Measurements from ENCODE around the gene MACROD2. TPM values are rescaled to one million over a fixed set of nuclear protein-coding genes. Genes with fewer than 3 reads are reported as not detected.
A peak's percentile ranks its signal among the peaks of the same experiment; 100 is the strongest.

MACROD2 gene
- total RNA-seq, 2 donors from 2014 or later: 8.3 to 21.8 TPM

DNA sequence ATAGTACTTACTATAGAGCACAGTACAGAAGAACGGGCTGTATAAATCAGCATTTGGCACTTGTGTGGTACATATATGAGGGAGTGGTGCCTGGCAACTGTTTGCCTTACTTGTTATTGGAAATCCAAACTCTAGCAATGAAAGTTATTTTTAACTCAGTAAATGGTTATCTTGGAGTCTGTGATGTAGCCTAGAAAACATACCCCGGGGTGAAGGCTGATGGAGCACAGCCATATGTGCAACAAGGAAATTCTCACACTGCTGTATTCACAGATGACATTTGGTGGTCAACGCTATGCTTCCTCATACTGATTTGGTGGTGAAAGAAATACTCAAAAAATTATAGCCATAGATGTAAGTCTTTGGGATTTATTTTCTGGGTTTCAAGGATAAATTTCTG is 1149.6 kb downstream of the MACROD2 start:
- intact Hi-C loops (cut with DNase I): no loop called here
- Histone ChIP-seq H3K9me3 (no peaks in the 10 kb centered on the region), H3K36me3 (replicated peaks in 1 of 2; ENCODE audit: insufficient read depth in 1 of 2, low read depth in 2 of 2) (no peaks in the 10 kb centered on the region), H3K27ac (peak overlapping the region in 1 of 4 donors; percentile 20), H3K27me3 (no peaks in the 10 kb centered on the region), H3K4me1 (peaks cover 10% of the 10 kb centered on the region), H3K4me3 (no peak overlapping the region)
- ATAC-seq (peak; percentile 53), DNase-seq (peak in 3 of 4 donors; percentile 17 to 54 (median 52))
- TF ChIP-seq CTCF (IDR thresholded peaks at IDR 0.05): no peak
- no peak for TF ChIP-seq POLR2A (IDR thresholded peaks at IDR 0.05)
- 37% methylated on average over 3 of the region's 3 CpGs for WGBS, 2 donors

GRCh38 chr20:15146948-15147347 is 1151.6 kb downstream of the MACROD2 start:
- H3K36me3 ChIP-seq (replicated peaks in 1 of 2; ENCODE audit: insufficient read depth in 1 of 2, low read depth in 2 of 2): no peaks in the 10 kb centered on the region
- no peak overlapping the region for H3K4me3 ChIP-seq
- no peaks in the 10 kb centered on the region for H3K4me1 ChIP-seq
- 72 to 74% methylated on average over 2 of the region's 2 CpGs for WGBS, 2 donors
- ATAC-seq: no peak
- TF ChIP-seq CTCF (IDR thresholded peaks at IDR 0.05): no peak
- TF ChIP-seq POLR2A (IDR thresholded peaks at IDR 0.05): no peak
- no peaks in the 10 kb centered on the region for H3K27me3 ChIP-seq
- H3K9me3 ChIP-seq: no peaks in the 10 kb centered on the region
- intact Hi-C loops (cut with DNase I): no loop called here
- no peak for DNase-seq
- H3K27ac ChIP-seq: no peak overlapping the region

- intact Hi-C loops (cut with DNase I): no loop called here
- Histone ChIP-seq H3K36me3 (replicated peaks in 1 of 2; ENCODE audit: insufficient read depth in 1 of 2, low read depth in 2 of 2) (no peaks in the 10 kb centered on the region), H3K9me3 (no peaks in the 10 kb centered on the region), H3K27ac (no peak overlapping the region), H3K27me3 (no peaks in the 10 kb centered on the region), H3K4me1 (peaks cover 9% of the 10 kb centered on the region), H3K4me3 (no peak overlapping the region)
- DNase-seq (no peak), ATAC-seq (no peak)
- no peak for TF ChIP-seq CTCF (IDR thresholded peaks at IDR 0.05)
- TF ChIP-seq POLR2A (IDR thresholded peaks at IDR 0.05): no peak
- WGBS, 2 donors: 90 to 94% methylated on average over 2 of the region's 2 CpGs
Measured at GRCh38 chr20:15154070-15154469, 1158.8 kb downstream of the MACROD2 start.

DNA sequence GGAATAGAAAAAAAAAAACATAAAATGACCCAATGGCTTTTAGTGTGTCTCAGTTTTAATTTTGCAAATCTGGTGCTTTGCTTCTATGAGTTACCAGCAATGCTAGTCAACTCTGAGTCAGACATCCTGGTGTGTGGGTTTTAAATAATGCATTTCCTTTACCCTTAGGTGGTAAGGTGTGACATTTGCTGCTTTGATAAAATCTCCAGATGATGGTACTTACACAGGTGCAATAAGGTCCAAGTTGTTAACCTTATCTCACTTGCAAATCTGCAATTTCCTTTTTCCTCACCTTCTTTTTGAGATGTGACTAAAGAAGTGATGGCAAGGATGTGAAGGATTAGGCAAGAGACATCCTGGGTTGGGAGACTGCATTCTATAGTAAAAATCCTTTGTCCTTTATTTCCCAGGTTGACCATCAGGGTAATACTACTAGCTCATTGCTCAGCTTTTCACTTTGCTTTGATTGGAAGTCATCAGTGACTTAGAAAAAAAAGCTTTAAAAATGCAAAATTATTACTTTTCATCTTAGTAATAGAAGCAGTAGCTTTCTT is 1160.6 kb downstream of the MACROD2 start:
- TF ChIP-seq POLR2A (IDR thresholded peaks at IDR 0.05) (no peak), CTCF (IDR thresholded peaks at IDR 0.05) (no peak)
- Histone ChIP-seq H3K9me3 (no peaks in the 10 kb centered on the region), H3K27me3 (no peaks in the 10 kb centered on the region), H3K36me3 (replicated peaks in 1 of 2; ENCODE audit: insufficient read depth in 1 of 2, low read depth in 2 of 2) (no peaks in the 10 kb centered on the region), H3K4me3 (no peak overlapping the region), H3K4me1 (peaks cover 9% of the 10 kb centered on the region), H3K27ac (no peak overlapping the region)
- intact Hi-C loops (cut with DNase I): no loop called here
- DNase-seq (no peak), ATAC-seq (no peak)

DNA sequence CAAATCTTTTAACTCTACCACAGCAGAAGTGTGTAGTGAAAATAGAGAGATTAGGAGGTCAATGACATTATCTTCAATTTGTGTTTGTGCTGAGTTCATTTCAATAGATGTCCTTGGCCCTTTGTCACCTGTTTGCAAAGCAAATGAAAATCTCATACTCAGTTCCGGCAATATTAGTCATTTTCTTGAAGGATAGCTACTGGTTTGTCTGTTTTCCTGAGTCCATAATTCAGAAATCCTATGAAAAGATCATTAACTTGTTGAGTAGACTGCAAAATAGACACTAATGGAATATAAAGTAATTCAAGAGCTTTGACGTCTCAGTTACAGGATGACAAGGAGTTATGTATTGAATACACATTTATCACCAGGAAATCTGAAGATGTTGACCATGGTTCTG is 1163.2 kb downstream of the MACROD2 start:
- Histone ChIP-seq H3K4me1 (peaks cover 15% of the 10 kb centered on the region), H3K27me3 (no peaks in the 10 kb centered on the region), H3K9me3 (no peaks in the 10 kb centered on the region), H3K27ac (no peak overlapping the region), H3K4me3 (no peak overlapping the region), H3K36me3 (replicated peaks in 1 of 2; ENCODE audit: insufficient read depth in 1 of 2, low read depth in 2 of 2) (no peaks in the 10 kb centered on the region)
- ATAC-seq (no peak), DNase-seq (no peak)
- 23 to 31% methylated on average over 2 of the region's 2 CpGs for WGBS, 2 donors
- no peak for TF ChIP-seq POLR2A (IDR thresholded peaks at IDR 0.05)
- no peak for TF ChIP-seq CTCF (IDR thresholded peaks at IDR 0.05)
- intact Hi-C loops (cut with DNase I): no loop called here

Measured in body of pancreas (tissue), 4 donors.